ENCODE data around the gene RNF222. TPM values are rescaled to one million over a fixed set of nuclear protein-coding genes. Genes with fewer than 3 reads are reported as not detected.
A peak's percentile ranks its signal among the peaks of the same experiment; 100 is the strongest.
"Not testable (repeated sequence)": the region's sequence is repeated elsewhere in the genome, so short reads cannot be mapped to it uniquely, and the experiment has no call there.

Gene RNF222
- total and polyA plus RNA-seq, 7 donors = not detected

GRCh38 chr17:8376271-8377067 lies 21.2 kb downstream of the RNF222 start, which contains the start of gene KRABD2:
TSS of gene KRABD2 (minus strand) at chr17:8376704.
- intact Hi-C loops (cut with DNase I) = no loop called here
- WGBS, 3 donors = 0 to 1% (median 1%) methylated on average over 40 to 41 of the region's 41 CpGs
- peak; percentile 97 to 99 (median 98) for ATAC-seq
- H3K27me3 ChIP-seq (ENCODE audit: insufficient read depth in 3 of 3, low read length in 2 of 3) = no peaks in the 10 kb centered on the region
- peak; percentile 91 to 96 for DNase-seq
- peaks cover 12 to 46% of the 10 kb centered on the region in 2 donors for H3K36me3 ChIP-seq (ENCODE audit: insufficient read depth in 1 of 2, low read depth in 1 of 2)
- H3K9me3 ChIP-seq = no peaks in the 10 kb centered on the region
- H3K4me1 ChIP-seq = peaks cover 36% of the 10 kb centered on the region
- peak within 1 kb of the TSS; percentile 87 for H3K4me3 ChIP-seq
- H3K27ac ChIP-seq = peak within 1 kb of the TSS; percentile 85
- peak; percentile 47 for TF ChIP-seq CTCF (IDR thresholded peaks at IDR 0.05)

DNA sequence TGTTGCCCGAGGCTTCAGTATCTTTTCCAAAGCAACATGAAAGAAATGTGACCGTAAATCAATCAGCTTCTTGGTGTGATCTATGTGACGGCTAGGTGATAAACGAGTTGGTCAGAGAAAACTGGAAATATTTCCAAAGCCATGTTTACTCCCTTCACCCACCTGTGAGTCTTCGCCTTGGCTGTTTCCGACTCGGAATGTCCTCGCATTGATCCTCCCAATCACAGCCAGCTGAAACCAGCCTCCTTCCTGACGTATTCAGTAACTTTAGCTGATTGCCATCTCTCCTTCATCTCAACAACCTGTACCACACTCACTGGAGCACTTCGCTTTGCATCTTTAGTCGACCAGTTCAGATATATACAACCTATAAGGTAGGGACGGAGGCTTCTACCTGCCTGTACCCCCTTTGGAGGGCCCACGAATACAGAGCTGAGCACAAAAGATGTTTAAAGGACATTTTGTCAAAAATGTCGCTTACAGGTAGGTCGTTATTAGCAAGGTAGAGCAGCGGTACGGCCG lies 21.8 kb downstream of the RNF222 start:
- H3K36me3 ChIP-seq (ENCODE audit: insufficient read depth in 1 of 2, low read depth in 1 of 2) = peaks cover 9 to 39% of the 10 kb centered on the region in 2 donors
- ATAC-seq = peak; percentile 4 to 21 (median 14)
- DNase-seq = no peak
- peak overlapping the region; percentile 85 for H3K27ac ChIP-seq
- H3K4me1 ChIP-seq = peaks cover 36% of the 10 kb centered on the region
- 7 to 9% (median 8%) methylated on average over 18 of the region's 18 CpGs for WGBS, 3 donors
- peak overlapping the region; percentile 87 for H3K4me3 ChIP-seq
- H3K27me3 ChIP-seq (ENCODE audit: insufficient read depth in 3 of 3, low read length in 2 of 3) = no peaks in the 10 kb centered on the region
- intact Hi-C loops (cut with DNase I) = no loop called here
- no peak for TF ChIP-seq CTCF (IDR thresholded peaks at IDR 0.05)
- no peaks in the 10 kb centered on the region for H3K9me3 ChIP-seq

GRCh38 chr17:8373856-8374255 lies 23.8 kb downstream of the RNF222 start:
- not testable (repeated sequence) for DNase-seq
- 92 to 97% (median 93%) methylated on average over 13 to 21 of the region's 26 CpGs for WGBS, 3 donors
- H3K4me1 ChIP-seq = peaks cover 33% of the 10 kb centered on the region

GRCh38 chr17:8372422-8372821 lies 25.2 kb downstream of the RNF222 start:
- Histone ChIP-seq H3K4me1 (peaks cover 33% of the 10 kb centered on the region), H3K9me3 (no peaks in the 10 kb centered on the region), H3K4me3 (no peak overlapping the region), H3K36me3 (ENCODE audit: insufficient read depth in 1 of 2, low read depth in 1 of 2) (peaks cover 5 to 28% of the 10 kb centered on the region in 2 donors), H3K27ac (peak overlapping the region; percentile 57), H3K27me3 (ENCODE audit: insufficient read depth in 3 of 3, low read length in 2 of 3) (no peaks in the 10 kb centered on the region)
- 78 to 88% (median 81%) methylated on average over 7 of the region's 7 CpGs for WGBS, 3 donors
- DNase-seq (no peak), ATAC-seq (no peak)
- no peak for TF ChIP-seq CTCF (IDR thresholded peaks at IDR 0.05)
- intact Hi-C loops (cut with DNase I) = no loop called here

More at GRCh38 chr17:8373856-8374255, 23.8 kb downstream of the RNF222 start:
- peaks cover 10 to 33% of the 10 kb centered on the region in 2 donors for H3K36me3 ChIP-seq (ENCODE audit: insufficient read depth in 1 of 2, low read depth in 1 of 2)
- H3K27ac ChIP-seq; H3K4me3 ChIP-seq; H3K27me3 ChIP-seq (ENCODE audit: insufficient read depth in 3 of 3, low read length in 2 of 3); intact Hi-C loops (cut with DNase I); H3K9me3 ChIP-seq; ATAC-seq: not testable (repeated sequence)

- 9 to 22% (median 13%) methylated on average over 4 of the region's 4 CpGs for WGBS, 3 donors
- H3K27me3 ChIP-seq (ENCODE audit: insufficient read depth in 3 of 3, low read length in 2 of 3) = no peaks in the 10 kb centered on the region
- H3K4me3 ChIP-seq = no peak overlapping the region
- DNase-seq = no peak
- no peaks in the 10 kb centered on the region for H3K9me3 ChIP-seq
- peaks cover 5 to 23% of the 10 kb centered on the region in 2 donors for H3K36me3 ChIP-seq (ENCODE audit: insufficient read depth in 1 of 2, low read depth in 1 of 2)
- intact Hi-C loops (cut with DNase I) = no loop called here
- peak overlapping the region; percentile 57 for H3K27ac ChIP-seq
- ATAC-seq = peak in 3 of 4 donors; percentile 21 to 25 (median 22)
- peaks cover 29% of the 10 kb centered on the region for H3K4me1 ChIP-seq
- no peak for TF ChIP-seq CTCF (IDR thresholded peaks at IDR 0.05)
Observed at GRCh38 chr17:8371786-8372185, 25.8 kb downstream of the RNF222 start.

Measured in psoas muscle (tissue), 8 donors.